Activated naive CD4-positive, alpha-beta T cell treated with anti-CD3 and anti-CD28 coated beads, Interleukin-2, amount 10 ng/mL, durations not matched to agents 7 days and 5 days (primary cell): ENCODE measurements around the gene LRGUK.

Experiments
- CTCF ChIA-PET: fragments of 350-600 bp; sonication (Branson Sonifier 250); formaldehyde crosslinking; loops from one replicate; lab custom pipeline; 2021; ENCODE audit warnings: antibody characterized with exemption; lab: Charles Lee
- DNase-seq: peaks from one replicate; pipeline ENCODE4 v3.0.0-alpha.2; 2020
- H3K27ac Mint-ChIP-seq: one replicate; pipeline ENCODE4 v1.8.0; 2021; ENCODE audit warnings: mild to moderate bottlenecking, moderate library complexity, mixed read lengths
- H3K27me3 Mint-ChIP-seq: one replicate; pipeline ENCODE4 v1.8.0; 2021; ENCODE audit warnings: mild to moderate bottlenecking, mixed read lengths
- H3K36me3 Mint-ChIP-seq: one replicate; pipeline ENCODE4 v1.8.0; 2021; ENCODE audit warnings: mixed read lengths
- H3K4me1 Mint-ChIP-seq: one replicate; pipeline ENCODE4 v1.8.0; 2021; ENCODE audit warnings: mixed read lengths
- H3K4me3 Mint-ChIP-seq: one replicate; pipeline ENCODE4 v1.8.0; 2021; ENCODE audit warnings: mild to moderate bottlenecking, moderate library complexity, mixed read lengths
- H3K9me3 Mint-ChIP-seq: one replicate; pipeline ENCODE4 v1.8.0; 2021; ENCODE audit warnings: mixed read lengths

The LRGUK gene

DNA sequence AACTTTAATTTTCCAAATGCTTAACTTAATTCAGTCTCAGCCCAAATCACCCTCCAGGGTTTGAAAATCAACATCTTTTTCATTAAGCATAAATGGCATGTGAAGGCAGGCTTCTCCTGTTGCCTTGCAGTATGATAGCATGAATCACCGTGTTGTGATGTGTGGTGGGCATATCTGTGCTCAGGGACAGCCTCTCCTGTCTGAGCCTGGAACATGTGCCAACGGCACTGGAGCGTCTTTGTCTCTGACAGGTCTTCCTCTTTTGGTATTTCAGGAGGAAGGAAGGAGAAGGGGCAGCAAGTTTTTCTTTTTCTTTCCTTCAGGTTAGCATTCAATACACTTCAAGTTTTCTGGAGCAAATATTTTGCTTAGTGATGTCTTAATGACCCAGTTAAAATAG, 57.6 kb downstream of the LRGUK start:
- Mint-ChIP-seq H3K9me3 (no peaks in the 10 kb centered on the region), H3K27me3 (no peaks in the 10 kb centered on the region)
- DNase-seq = no peak

DNA sequence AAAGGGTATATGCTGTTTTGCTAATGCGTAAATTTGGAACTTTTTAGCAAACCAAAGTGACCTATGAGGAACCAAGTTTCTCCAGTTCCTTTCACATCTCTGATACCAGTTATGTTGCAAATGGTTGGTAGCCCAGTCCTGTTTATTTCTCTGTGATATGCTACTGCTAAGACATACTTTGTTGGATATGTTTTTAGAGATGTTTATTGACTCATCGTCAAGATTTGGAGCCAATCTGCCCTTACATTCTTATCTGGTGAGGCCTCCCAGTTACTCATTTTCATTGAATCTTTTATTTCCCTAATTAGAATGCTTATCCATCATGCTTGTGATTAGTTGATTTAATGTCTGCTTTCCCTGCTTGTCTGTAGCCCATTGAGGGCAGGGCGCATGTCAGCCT, 58.9 kb downstream of the LRGUK start:
- Mint-ChIP-seq H3K4me1 (no peaks in the 10 kb centered on the region), H3K4me3 (no peak overlapping the region), H3K9me3 (no peaks in the 10 kb centered on the region)

More for the DNA sequence above, 57.6 kb downstream of the LRGUK start:
- no peak overlapping the region for H3K27ac Mint-ChIP-seq
- no peaks in the 10 kb centered on the region for H3K4me1 Mint-ChIP-seq
- no peaks in the 10 kb centered on the region for H3K36me3 Mint-ChIP-seq
- no peak overlapping the region for H3K4me3 Mint-ChIP-seq
- CTCF ChIA-PET = no interaction called here

DNA sequence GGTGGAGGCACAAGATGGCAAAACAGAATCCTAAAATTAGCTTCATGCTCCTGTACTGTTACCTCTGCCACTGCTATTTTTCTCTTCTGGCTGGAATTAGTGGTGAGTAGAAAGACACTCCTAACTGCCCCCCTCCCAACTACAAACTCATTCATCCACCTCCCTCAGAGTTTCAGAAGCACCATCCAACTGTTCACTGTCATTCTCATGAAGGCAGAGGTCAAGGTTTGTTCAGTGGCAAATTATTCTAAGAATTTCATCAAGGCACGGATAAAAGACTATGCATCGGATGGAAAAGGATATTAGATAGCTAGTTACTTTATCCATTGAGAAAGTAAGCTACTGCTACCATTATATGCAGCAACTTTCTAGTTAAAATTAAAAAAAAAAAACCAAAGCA, 59.7 kb downstream of the LRGUK start:
- Mint-ChIP-seq H3K27me3 (no peaks in the 10 kb centered on the region), H3K36me3 (no peaks in the 10 kb centered on the region), H3K27ac (no peak overlapping the region), H3K4me3 (no peak overlapping the region), H3K9me3 (no peaks in the 10 kb centered on the region), H3K4me1 (no peaks in the 10 kb centered on the region)
- no peak for DNase-seq
- CTCF ChIA-PET = no interaction called here

More for the DNA sequence above, 58.9 kb downstream of the LRGUK start:
- DNase-seq = no peak
- H3K36me3 Mint-ChIP-seq = no peaks in the 10 kb centered on the region
- no peaks in the 10 kb centered on the region for H3K27me3 Mint-ChIP-seq
- CTCF ChIA-PET = interaction anchor here (0.6 kb wide), 1 partner anchor 984 kb away, joined by 4 read pairs; no protein-coding TSS in a partner anchor
- H3K27ac Mint-ChIP-seq = no peak overlapping the region

DNA sequence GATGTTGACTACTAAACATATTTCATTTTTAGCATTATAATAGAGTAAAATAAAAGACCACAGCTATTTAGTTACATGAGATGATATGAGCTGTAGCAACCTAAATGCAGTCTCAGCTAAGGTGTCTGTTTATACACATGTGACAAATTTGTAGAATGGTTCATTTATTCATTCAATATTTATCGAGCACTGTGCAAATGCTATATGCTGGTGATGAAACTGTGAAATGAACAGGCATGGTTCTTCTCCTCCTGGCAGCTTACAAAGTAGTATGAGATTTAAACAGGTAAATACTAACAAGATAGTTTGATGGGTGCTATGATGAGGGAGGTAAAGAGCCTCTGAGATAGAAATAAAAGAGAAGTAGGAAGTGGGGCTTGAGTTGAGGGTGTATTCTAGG, 60.8 kb downstream of the LRGUK start:
- no peak overlapping the region for H3K4me3 Mint-ChIP-seq
- H3K4me1 Mint-ChIP-seq = no peaks in the 10 kb centered on the region
- H3K27ac Mint-ChIP-seq = no peak overlapping the region
- no peaks in the 10 kb centered on the region for H3K9me3 Mint-ChIP-seq
- CTCF ChIA-PET = no interaction called here
- no peaks in the 10 kb centered on the region for H3K27me3 Mint-ChIP-seq
- DNase-seq = no peak
- no peaks in the 10 kb centered on the region for H3K36me3 Mint-ChIP-seq

DNA sequence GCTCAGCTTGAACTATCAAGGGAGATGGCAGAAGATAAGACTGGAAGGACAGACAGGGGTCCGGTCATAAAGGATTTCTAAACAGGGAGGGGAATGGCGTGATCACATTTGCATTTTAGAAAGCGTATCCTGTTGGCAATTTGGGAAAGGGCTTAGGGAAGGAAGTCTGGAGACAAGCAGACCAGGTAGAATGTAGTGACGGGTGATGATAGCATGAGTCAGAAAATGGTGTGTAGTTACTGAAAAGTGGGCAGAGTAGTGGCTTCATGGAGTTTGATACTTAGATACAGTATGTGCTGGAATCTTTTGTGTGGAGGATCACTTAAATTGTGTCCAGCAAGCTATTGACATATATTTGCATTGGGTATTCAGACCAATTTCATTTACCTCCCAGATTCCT, 61.2 kb downstream of the LRGUK start:
- CTCF ChIA-PET = no interaction called here
- Mint-ChIP-seq H3K27me3 (no peaks in the 10 kb centered on the region), H3K4me3 (no peak overlapping the region), H3K36me3 (no peaks in the 10 kb centered on the region), H3K27ac (no peak overlapping the region), H3K9me3 (no peaks in the 10 kb centered on the region), H3K4me1 (no peaks in the 10 kb centered on the region)
- no peak for DNase-seq

DNA sequence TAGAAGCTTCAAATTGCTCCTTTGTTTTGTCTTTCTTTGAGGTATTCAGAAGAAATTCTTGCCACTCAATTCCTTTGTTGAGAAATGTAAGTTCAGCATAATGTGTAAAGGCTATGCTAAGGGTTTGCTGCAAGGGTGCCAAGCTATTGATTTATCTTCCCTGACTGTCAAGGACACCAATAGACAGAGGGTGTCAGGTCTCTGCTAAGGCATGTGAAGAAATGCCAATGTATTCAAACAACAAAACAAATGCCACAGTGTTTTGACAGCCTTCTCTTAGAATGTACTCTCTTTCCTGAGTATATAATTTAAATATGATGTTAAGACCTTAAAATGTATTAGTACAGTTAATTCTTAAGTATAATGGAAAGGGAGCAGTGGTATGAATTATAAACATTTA, 62.4 kb downstream of the LRGUK start:
- H3K36me3 Mint-ChIP-seq = no peaks in the 10 kb centered on the region
- H3K27ac Mint-ChIP-seq = no peak overlapping the region
- DNase-seq = no peak
- H3K4me3 Mint-ChIP-seq = no peak overlapping the region
- no peaks in the 10 kb centered on the region for H3K9me3 Mint-ChIP-seq
- CTCF ChIA-PET = no interaction called here
- H3K27me3 Mint-ChIP-seq = no peaks in the 10 kb centered on the region
- H3K4me1 Mint-ChIP-seq = no peaks in the 10 kb centered on the region

DNA sequence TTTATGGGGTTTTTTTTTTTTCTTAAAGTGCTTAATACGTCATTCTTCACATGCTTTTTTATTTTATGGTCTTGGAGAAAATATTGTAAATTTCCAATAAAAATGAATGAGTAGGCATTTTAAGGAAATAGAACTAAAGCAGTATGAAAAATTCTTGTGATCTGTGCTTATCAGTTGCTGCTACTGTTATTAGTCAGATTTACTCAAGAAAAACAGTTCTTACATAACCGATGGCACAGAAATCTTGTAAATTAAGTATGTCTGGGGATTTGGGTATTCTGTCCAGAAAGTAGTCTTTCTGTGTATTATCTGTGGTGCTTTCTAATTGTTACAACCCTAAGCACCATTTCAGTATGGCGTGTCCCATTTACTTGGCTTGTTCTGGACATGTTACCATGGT, 64.7 kb downstream of the LRGUK start:
- H3K4me3 Mint-ChIP-seq = no peak overlapping the region
- no peaks in the 10 kb centered on the region for H3K36me3 Mint-ChIP-seq
- H3K27ac Mint-ChIP-seq = no peak overlapping the region
- no peaks in the 10 kb centered on the region for H3K9me3 Mint-ChIP-seq
- no peak for DNase-seq
- H3K4me1 Mint-ChIP-seq = no peaks in the 10 kb centered on the region
- CTCF ChIA-PET = no interaction called here
- no peaks in the 10 kb centered on the region for H3K27me3 Mint-ChIP-seq

DNA sequence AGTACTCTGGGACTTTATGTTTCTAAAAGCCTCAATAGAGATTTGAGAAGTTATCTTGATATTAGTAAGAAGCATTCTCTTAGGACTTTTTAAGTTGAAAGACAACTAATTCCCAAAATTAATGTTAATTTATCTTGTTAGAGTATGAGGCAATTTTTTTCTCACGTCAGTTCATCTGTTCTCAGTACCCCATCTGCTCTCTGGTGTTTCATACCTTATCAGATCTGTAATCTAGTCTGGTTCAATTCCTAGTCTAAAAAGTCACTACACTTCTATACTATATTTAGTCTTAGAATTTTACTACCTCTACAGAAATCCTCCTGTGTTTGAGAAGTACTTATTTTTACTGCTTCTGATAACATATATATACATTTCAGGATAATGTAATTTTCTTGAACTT, 66.1 kb downstream of the LRGUK start:
- Mint-ChIP-seq H3K36me3 (no peaks in the 10 kb centered on the region), H3K27me3 (peaks cover under 1% of the 10 kb centered on the region)
- DNase-seq = no peak

DNA sequence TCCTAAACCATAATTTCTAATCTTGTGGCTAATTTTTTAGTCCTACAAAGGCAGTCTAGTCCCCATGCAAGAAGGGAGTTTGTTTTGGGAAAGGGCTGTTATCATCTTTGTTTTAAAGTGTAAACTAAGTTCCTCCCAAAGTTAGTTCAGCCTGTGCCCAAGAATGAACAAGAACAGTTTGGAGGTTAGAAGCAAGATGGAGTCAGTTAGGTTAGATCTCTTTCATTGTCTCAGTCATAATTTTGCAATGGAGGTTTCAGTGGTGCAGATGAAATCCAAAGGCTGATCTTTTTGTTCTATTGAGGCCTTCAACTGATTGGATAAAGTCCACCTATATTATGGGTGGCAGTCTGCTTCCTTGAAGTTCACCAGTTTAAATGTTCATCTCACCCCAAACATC, 68.1 kb downstream of the LRGUK start:
- CTCF ChIA-PET = no interaction called here
- no peak overlapping the region for H3K27ac Mint-ChIP-seq
- no peaks in the 10 kb centered on the region for H3K36me3 Mint-ChIP-seq
- H3K27me3 Mint-ChIP-seq = peaks cover 4% of the 10 kb centered on the region
- H3K9me3 Mint-ChIP-seq = no peaks in the 10 kb centered on the region
- no peaks in the 10 kb centered on the region for H3K4me1 Mint-ChIP-seq
- DNase-seq = no peak
- H3K4me3 Mint-ChIP-seq = no peak overlapping the region

More for the DNA sequence above, 66.1 kb downstream of the LRGUK start:
- CTCF ChIA-PET = no interaction called here
- no peaks in the 10 kb centered on the region for H3K9me3 Mint-ChIP-seq
- no peak overlapping the region for H3K27ac Mint-ChIP-seq
- H3K4me1 Mint-ChIP-seq = no peaks in the 10 kb centered on the region
- no peak overlapping the region for H3K4me3 Mint-ChIP-seq

DNA sequence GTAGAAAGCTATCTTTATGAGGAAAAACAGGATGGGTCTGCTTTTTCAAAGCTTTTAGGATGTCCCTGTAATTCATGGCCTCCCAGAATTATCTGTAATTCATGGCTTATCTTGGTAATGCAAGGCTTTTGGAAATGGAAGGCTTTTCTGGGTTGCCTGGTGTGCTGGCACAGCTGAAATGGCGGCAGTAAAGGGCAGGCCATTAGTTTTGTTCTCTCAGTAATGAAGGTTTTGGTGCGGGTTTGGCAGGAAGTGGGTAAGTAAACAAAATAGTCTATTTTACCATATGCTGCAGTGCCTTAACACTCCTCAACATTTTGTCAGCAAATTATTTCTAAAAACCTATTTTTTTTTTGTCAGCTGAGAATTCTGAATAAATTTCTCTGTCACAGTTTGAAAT, 69.3 kb downstream of the LRGUK start:
- Mint-ChIP-seq H3K4me3 (no peak overlapping the region), H3K4me1 (no peaks in the 10 kb centered on the region), H3K27ac (no peak overlapping the region), H3K27me3 (peaks cover 4% of the 10 kb centered on the region), H3K36me3 (no peaks in the 10 kb centered on the region), H3K9me3 (no peaks in the 10 kb centered on the region)
- CTCF ChIA-PET = interaction anchor here (0.8 kb wide), 1 partner anchor 161 kb away, joined by 3 read pairs; no protein-coding TSS in a partner anchor
- DNase-seq = no peak

DNA sequence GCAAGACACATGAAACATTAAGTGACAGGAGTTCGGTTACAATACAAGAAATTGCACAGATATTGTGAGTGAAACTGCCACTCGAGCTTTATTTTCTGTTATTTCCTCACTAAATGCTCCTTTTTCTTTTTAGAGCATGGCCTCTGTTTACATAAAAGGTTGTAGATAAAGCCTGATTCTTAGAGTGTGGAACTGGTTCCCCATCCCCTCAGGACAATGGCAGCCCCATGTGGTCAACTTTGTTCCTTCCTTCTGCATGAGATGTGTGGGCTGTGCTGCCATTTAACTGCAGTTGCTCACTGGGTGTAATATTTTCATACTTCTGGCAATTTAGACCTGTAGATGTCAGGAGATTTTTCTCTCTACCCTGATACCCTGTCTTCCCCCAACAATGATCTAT, 70.2 kb downstream of the LRGUK start:
- H3K36me3 Mint-ChIP-seq = no peaks in the 10 kb centered on the region
- no peak for DNase-seq
- peaks cover 4% of the 10 kb centered on the region for H3K27me3 Mint-ChIP-seq
- no peaks in the 10 kb centered on the region for H3K9me3 Mint-ChIP-seq
- H3K4me1 Mint-ChIP-seq = no peaks in the 10 kb centered on the region
- H3K27ac Mint-ChIP-seq = no peak overlapping the region
- CTCF ChIA-PET = no interaction called here
- no peak overlapping the region for H3K4me3 Mint-ChIP-seq

DNA sequence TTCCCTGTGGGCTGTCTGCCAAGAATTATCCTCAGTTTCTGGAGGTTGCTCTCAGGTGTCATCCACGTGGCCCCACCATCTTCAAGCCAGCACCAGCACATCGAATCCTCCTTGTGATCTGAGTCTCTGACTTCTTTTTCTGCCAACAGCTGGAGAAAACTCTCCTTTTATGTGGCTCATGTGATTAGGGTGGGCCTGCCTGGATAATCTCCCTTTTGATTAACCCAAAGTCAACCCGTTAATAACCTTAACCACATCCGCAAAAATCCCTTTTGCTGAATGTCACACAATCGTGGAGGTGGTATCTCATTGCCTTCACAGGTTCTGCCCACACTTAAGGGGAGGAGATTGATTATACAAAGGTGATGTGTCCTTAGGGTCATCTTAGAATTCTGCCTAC, 73.8 kb downstream of the LRGUK start:
- H3K9me3 Mint-ChIP-seq = no peaks in the 10 kb centered on the region
- CTCF ChIA-PET = no interaction called here
- no peaks in the 10 kb centered on the region for H3K4me1 Mint-ChIP-seq
- H3K36me3 Mint-ChIP-seq = no peaks in the 10 kb centered on the region
- H3K4me3 Mint-ChIP-seq = no peak overlapping the region
- DNase-seq = no peak
- H3K27me3 Mint-ChIP-seq = peaks cover 4% of the 10 kb centered on the region
- H3K27ac Mint-ChIP-seq = no peak overlapping the region

DNA sequence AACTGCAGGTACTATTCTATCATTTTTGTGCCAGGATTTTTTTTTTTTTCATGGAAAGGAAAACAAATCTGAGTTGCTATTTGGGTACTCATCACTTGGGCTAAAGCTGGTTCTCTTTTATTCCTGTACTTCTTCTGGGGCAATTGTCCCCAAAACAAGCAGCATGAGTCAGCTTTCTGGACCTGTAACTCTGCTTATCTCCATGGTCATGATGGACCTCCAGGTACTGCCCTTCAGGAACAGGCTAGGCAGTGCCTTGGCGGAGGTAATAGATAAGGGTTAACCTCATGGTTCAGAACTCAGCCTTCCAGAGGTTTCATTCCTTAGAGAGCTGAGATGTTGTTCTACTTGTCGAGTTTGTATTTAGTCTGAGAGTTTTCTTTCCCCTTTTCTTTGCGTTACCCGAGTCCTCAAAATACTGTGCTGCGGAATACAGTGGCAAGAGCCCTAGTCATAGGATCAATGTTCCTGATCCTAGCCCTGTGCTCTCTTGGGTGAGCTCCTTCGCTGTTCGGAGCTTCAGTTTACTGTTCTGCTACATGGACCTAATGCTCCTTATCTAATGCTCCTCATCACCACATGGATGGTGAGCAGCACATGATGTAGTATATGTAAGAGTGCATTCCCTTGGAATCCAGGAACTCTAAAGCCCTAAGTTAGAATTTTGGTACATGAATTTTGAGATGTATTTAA, 74.6 kb downstream of the LRGUK start:
- no peak for DNase-seq
- peaks cover 4% of the 10 kb centered on the region for H3K27me3 Mint-ChIP-seq
- no peak overlapping the region for H3K4me3 Mint-ChIP-seq
- no peak overlapping the region for H3K27ac Mint-ChIP-seq
- no peaks in the 10 kb centered on the region for H3K4me1 Mint-ChIP-seq
- CTCF ChIA-PET = no interaction called here
- no peaks in the 10 kb centered on the region for H3K36me3 Mint-ChIP-seq
- no peaks in the 10 kb centered on the region for H3K9me3 Mint-ChIP-seq

DNA sequence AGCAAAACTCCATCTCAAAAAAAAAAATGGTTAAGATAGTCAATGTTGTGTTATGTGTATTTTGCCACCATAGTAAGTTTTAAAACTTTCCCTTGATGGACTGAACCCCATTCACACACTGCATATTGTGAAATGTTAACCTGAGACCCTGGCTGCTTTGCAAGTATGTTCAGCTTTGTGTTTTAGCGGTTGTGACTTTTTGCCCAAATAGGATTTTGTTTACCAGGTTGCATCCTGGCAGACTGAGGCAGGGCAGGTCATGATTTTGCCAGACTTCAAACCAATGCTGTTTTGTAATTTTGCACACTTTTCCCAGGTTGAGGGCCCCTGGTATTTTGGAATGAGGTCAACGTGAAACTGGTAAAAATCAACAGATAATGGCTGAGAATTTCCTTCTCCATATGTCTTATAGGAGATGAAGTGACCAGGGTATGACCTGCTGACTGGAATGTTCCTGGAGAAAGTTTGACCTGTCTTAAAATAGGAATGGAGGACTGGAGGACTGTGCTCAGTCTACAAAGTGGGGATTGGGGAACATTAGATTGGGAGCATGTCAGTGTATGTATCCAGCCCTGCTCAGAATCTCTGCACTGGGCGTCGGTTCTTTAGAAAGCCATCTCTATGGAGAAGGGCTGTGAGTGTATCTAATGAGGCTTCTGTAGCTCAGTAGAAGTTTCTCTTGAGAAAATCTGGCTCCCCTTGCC, 76.2 kb downstream of the LRGUK start:
- H3K4me3 Mint-ChIP-seq = no peak overlapping the region
- CTCF ChIA-PET = no interaction called here
- no peaks in the 10 kb centered on the region for H3K36me3 Mint-ChIP-seq
- no peaks in the 10 kb centered on the region for H3K4me1 Mint-ChIP-seq
- no peak for DNase-seq
- H3K9me3 Mint-ChIP-seq = no peaks in the 10 kb centered on the region
- H3K27ac Mint-ChIP-seq = no peak overlapping the region
- peaks cover 3% of the 10 kb centered on the region for H3K27me3 Mint-ChIP-seq

DNA sequence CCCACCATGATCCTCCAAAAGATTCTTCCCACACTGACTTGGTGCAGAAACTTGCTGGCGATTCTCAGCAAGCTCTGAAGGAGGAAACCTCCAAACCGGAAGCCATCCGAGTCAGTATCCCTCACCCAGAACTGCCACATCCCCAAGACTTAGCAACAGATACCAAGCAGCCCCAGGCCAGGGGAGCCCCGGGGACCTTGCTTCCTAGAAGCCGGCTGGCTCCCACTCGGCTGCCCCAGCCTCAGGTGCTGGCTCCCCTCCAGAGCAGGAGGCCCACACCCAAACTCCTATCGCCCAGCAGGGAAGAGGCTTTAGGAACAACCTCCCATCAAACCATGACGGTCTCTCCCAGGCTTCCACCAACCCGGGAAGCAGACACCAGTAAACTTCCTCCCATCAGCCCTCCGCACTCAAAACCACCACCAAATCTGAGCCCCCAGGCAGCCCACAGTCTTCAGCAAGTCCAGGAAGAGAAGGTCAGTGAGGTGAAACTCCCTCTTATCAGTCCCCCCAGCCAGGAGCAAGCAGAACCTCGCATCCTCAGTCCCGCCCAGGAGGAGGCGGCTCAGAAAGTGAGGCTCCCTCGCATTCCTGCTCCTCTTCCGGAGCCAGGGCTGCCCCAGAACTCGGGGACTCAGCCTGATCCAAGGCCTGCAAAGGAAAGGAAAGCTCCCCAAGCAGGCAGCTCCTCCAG, 82.3 kb downstream of the LRGUK start:
- Mint-ChIP-seq H3K27me3 (peaks cover 4% of the 10 kb centered on the region), H3K36me3 (no peaks in the 10 kb centered on the region), H3K9me3 (no peaks in the 10 kb centered on the region), H3K4me1 (no peaks in the 10 kb centered on the region), H3K4me3 (no peak overlapping the region), H3K27ac (no peak overlapping the region)
- CTCF ChIA-PET = no interaction called here
- no peak for DNase-seq
